K562 (cell line): Measurements from ENCODE around the gene HOXA4.

Experiments
- JUNB ChIP-seq: fragments of 450-650 bp; formaldehyde crosslinking; conservative IDR thresholded peaks from 2 replicates; pipeline ENCODE4 v1.4.0; 2020; ENCODE audit warnings: mild to moderate bottlenecking
- POLR2A ChIP-seq: fragments of 450-650 bp; conservative IDR thresholded peaks from 2 replicates; pipeline ENCODE4 v1.6.1; 2016
- TF ChIP-seq, protein P1 (sequence below), 3 experiments: IDR thresholded peaks in 2 of 3; conservative IDR thresholded peaks in 1 of 3; 2 replicates each; pipeline ENCODE4 v1.5.1; 2011 to 2012; ENCODE audit warnings: low read length in 3 of 3, mild to moderate bottlenecking in 3 of 3, control low read depth in 2 of 3, improper control_type of control experiment in 1 of 3, inconsistent platforms in 1 of 3, low read depth in 1 of 3, mixed read lengths in 1 of 3, moderate library complexity in 1 of 3; ENCODE audit not compliant: insufficient read depth in 2 of 3
- TF ChIP-seq, protein P2 (sequence below), 2 experiments: fragments of 450-650 bp; formaldehyde crosslinking in 1 of 2; IDR thresholded peaks; 2 replicates each; pipeline versions ENCODE4 v1.4.0 to v1.6.1; 2014 to 2020; ENCODE audit warnings: mild to moderate bottlenecking in 2 of 2, borderline replicate concordance in 1 of 2, low read depth in 1 of 2

DNA sequence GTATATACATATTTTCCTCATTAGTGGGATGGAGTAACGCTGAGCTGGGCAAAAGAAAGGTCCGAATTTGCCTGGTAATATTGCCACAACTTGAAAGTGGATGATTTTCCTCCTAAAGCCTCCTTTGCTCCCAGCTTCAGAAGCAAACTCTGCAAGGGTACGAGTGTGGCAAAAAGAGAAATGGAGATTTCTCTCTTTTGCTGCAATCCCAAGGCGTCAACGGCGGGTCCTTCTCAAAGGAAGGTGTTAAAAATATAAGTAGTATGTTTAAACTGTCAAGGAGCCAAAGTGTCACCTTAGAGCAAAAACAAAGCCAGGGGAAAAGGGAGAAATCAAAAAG lies 15.7 kb downstream of the HOXA4 start:
- no peak for TF ChIP-seq POLR2A
- TF ChIP-seq, protein P1, sequence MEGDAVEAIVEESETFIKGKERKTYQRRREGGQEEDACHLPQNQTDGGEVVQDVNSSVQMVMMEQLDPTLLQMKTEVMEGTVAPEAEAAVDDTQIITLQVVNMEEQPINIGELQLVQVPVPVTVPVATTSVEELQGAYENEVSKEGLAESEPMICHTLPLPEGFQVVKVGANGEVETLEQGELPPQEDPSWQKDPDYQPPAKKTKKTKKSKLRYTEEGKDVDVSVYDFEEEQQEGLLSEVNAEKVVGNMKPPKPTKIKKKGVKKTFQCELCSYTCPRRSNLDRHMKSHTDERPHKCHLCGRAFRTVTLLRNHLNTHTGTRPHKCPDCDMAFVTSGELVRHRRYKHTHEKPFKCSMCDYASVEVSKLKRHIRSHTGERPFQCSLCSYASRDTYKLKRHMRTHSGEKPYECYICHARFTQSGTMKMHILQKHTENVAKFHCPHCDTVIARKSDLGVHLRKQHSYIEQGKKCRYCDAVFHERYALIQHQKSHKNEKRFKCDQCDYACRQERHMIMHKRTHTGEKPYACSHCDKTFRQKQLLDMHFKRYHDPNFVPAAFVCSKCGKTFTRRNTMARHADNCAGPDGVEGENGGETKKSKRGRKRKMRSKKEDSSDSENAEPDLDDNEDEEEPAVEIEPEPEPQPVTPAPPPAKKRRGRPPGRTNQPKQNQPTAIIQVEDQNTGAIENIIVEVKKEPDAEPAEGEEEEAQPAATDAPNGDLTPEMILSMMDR (IDR thresholded peaks at IDR 0.05 in 2 of 3, conservative IDR thresholded peaks at IDR 0.05 in 1 of 3; ENCODE audit: insufficient read depth in 2 of 3, low read depth in 1 of 3, low read length in 3 of 3): no peak
- TF ChIP-seq, protein P2, sequence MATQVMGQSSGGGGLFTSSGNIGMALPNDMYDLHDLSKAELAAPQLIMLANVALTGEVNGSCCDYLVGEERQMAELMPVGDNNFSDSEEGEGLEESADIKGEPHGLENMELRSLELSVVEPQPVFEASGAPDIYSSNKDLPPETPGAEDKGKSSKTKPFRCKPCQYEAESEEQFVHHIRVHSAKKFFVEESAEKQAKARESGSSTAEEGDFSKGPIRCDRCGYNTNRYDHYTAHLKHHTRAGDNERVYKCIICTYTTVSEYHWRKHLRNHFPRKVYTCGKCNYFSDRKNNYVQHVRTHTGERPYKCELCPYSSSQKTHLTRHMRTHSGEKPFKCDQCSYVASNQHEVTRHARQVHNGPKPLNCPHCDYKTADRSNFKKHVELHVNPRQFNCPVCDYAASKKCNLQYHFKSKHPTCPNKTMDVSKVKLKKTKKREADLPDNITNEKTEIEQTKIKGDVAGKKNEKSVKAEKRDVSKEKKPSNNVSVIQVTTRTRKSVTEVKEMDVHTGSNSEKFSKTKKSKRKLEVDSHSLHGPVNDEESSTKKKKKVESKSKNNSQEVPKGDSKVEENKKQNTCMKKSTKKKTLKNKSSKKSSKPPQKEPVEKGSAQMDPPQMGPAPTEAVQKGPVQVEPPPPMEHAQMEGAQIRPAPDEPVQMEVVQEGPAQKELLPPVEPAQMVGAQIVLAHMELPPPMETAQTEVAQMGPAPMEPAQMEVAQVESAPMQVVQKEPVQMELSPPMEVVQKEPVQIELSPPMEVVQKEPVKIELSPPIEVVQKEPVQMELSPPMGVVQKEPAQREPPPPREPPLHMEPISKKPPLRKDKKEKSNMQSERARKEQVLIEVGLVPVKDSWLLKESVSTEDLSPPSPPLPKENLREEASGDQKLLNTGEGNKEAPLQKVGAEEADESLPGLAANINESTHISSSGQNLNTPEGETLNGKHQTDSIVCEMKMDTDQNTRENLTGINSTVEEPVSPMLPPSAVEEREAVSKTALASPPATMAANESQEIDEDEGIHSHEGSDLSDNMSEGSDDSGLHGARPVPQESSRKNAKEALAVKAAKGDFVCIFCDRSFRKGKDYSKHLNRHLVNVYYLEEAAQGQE (IDR thresholded peaks at IDR 0.05; ENCODE audit: borderline replicate concordance): no peak
- TF ChIP-seq, protein P2 (CRISPR knock-in tag; IDR thresholded peaks at IDR 0.05; ENCODE audit: low read depth): no peak
- no peak for TF ChIP-seq JUNB (CRISPR knock-in tag)
